HepG2 (cell line): ENCODE results near the gene UNC5C. TPM values are rescaled to one million over a fixed set of nuclear protein-coding genes. Genes with fewer than 3 reads are reported as not detected.
A peak's percentile ranks its signal among the peaks of the same experiment; 100 is the strongest.

Source experiments
- ATAC-seq: fragments of 200-7000 bp; cut with Tn5 transposase; 3 replicates; pipeline ENCODE4 v1.9.1; 2020; ENCODE audit warnings: mild to moderate bottlenecking, moderate library complexity
- BruUV-seq: library from RNA; stranded (reverse); fragments of 400-500 nt; replicated peaks from 2 replicates; lab custom pipeline; 2021; lab: Mats Ljungman, UMichigan
- CTCF ChIA-PET: fragments of 300-600 bp; formaldehyde crosslinking; extraction: SDS; loops from one replicate; lab custom pipeline; 2021; ENCODE audit warnings: low total read pairs, inconsistent platforms, low intra/inter-chr PET ratio; lab: Yijun Ruan, JAX
- POLR2A ChIA-PET: fragments of 350-600 bp; sonication (Branson Sonifier 250); formaldehyde crosslinking; loops from one replicate; lab custom pipeline; 2020; ENCODE audit warnings: antibody characterized with exemption, inconsistent platforms; lab: Yijun Ruan, JAX
- DNase-seq: peaks from one replicate; pipeline ENCODE4 v3.0.0-alpha.2; 2015; ENCODE audit warnings: low spot score
- FAIRE-seq: peaks from 3 replicates; lab custom pipeline; 2011; peaks lifted over from hg19 to GRCh38; lab: Jason Lieb, UNC
- H2AFZ ChIP-seq: one replicate; pipeline ENCODE4 v1.6.1; 2011; ENCODE audit warnings: low read length, inconsistent platforms
- H3K27ac ChIP-seq: fragments of 300-600 bp; 3 replicates; pipeline ENCODE4 v1.8.0; 2011; ENCODE audit warnings: mixed run types, mild to moderate bottlenecking, mixed read lengths, low read length, inconsistent platforms; ENCODE audit not compliant: insufficient read depth; ENCODE audit errors: extremely low read length
- H3K27me3 ChIP-seq, 2 experiments: fragments of 200-600 bp in 1 of 2; 2 replicates in 1 of 2; 3 replicates in 1 of 2; pipeline versions ENCODE4 v1.6.0 to v1.8.0; 2011; ENCODE audit warnings: low read length in 2 of 2, mild to moderate bottlenecking in 2 of 2, moderate library complexity in 2 of 2, inconsistent platforms in 1 of 2; ENCODE audit not compliant: insufficient read depth in 2 of 2, control insufficient read depth in 1 of 2
- H3K36me3 ChIP-seq, 2 experiments: fragments of 200-600 bp in 1 of 2; replicated peaks in 1 of 2; 2 replicates in 1 of 2; 3 replicates in 1 of 2; pipeline versions ENCODE4 v1.5.1 to v1.8.0; 2011; ENCODE audit warnings: low read length in 2 of 2, inconsistent platforms in 1 of 2; ENCODE audit not compliant: insufficient read depth in 2 of 2, control insufficient read depth in 1 of 2
- H3K4me1 ChIP-seq: 2 replicates; pipeline ENCODE4 v1.5.1; 2012; ENCODE audit warnings: low read length, inconsistent platforms; ENCODE audit not compliant: insufficient read depth
- H3K4me2 ChIP-seq: 2 replicates; pipeline ENCODE4 v1.6.0; 2011; ENCODE audit warnings: low read depth, low read length, inconsistent platforms
- H3K4me3 ChIP-seq, 3 experiments: fragments of 200-600 bp in 1 of 3; sonication (generic), shearing (Covaris generic) in 1 of 3; replicated peaks in 1 of 3; 2 replicates each; pipeline ENCODE4 v1.5.1; 2011 to 2016; ENCODE audit warnings: low read length in 3 of 3, inconsistent platforms in 2 of 3, low read depth in 2 of 3, mild to moderate bottlenecking in 2 of 3, control low read depth in 1 of 3, mixed read lengths in 1 of 3; ENCODE audit not compliant: insufficient read depth in 1 of 3
- H3K79me2 ChIP-seq: one replicate; pipeline ENCODE4 v1.6.1; 2011; ENCODE audit warnings: low read length, inconsistent platforms; ENCODE audit not compliant: insufficient read depth
- H3K9ac ChIP-seq: 2 replicates; pipeline ENCODE4 v1.6.0; 2011; ENCODE audit warnings: mild to moderate bottlenecking, low read depth, low read length, inconsistent platforms; ENCODE audit not compliant: insufficient read depth
- H3K9me3 ChIP-seq: 2 replicates; pipeline ENCODE4 v1.5.1; 2012; ENCODE audit warnings: mild to moderate bottlenecking, low read length
- H4K20me1 ChIP-seq: 2 replicates; pipeline ENCODE4 v1.6.0; 2011; ENCODE audit warnings: inconsistent platforms, mild to moderate bottlenecking, low read length, moderate library complexity; ENCODE audit not compliant: insufficient read depth
- MXI1 ChIP-seq: IDR thresholded peaks from 3 replicates; pipeline ENCODE4 v1.6.1; 2012; ENCODE audit warnings: low read depth, low read length, inconsistent platforms, borderline replicate concordance
- ZKSCAN8 ChIP-seq: IDR thresholded peaks from 2 replicates; pipeline ENCODE4 v1.6.1; 2016; ENCODE audit warnings: borderline replicate concordance, missing genetic modification reagents, missing compliant biosample characterization
- ZNF10 ChIP-seq: sonication (generic); formaldehyde crosslinking; IDR thresholded peaks from 2 replicates; pipeline ENCODE4 v1.4.0; 2020; ENCODE audit warnings: mild to moderate bottlenecking, low read depth, missing genetic modification reagents, borderline replicate concordance
- ZNF121 ChIP-seq: sonication (generic); formaldehyde crosslinking; IDR thresholded peaks from 2 replicates; pipeline ENCODE4 v1.5.0; 2020; ENCODE audit warnings: mild to moderate bottlenecking, missing genetic modification reagents
- ZNF292 ChIP-seq: sonication (generic); formaldehyde crosslinking; IDR thresholded peaks from 2 replicates; pipeline ENCODE4 v1.8.1; 2022; ENCODE audit warnings: mild to moderate bottlenecking, low read depth, missing genetic modification reagents, borderline replicate concordance
- ZNF451 ChIP-seq: sonication (generic); formaldehyde crosslinking; IDR thresholded peaks from 2 replicates; pipeline ENCODE4 v1.5.0; 2020; ENCODE audit warnings: mild to moderate bottlenecking, missing genetic modification reagents
- WGBS: methylation state at CpG from one replicate; pipeline ENCODE4 v1.1.6; 2017; ENCODE audit warnings: low lambda C conversion rate; 5-methylcytosine and 5-hydroxymethylcytosine counted together
- in situ Hi-C: cut with HindIII; loops from 2 replicates; pipeline ENCODE4 v1.10.0; 2017; ENCODE audit warnings: low pct_unique_long_range_greater_than_20kb; ENCODE audit not compliant: extremely low pct_ligation_motif_present
- intact Hi-C: fragments of 100-400 bp; cut with micrococcal nuclease; formaldehyde crosslinking; loops from one replicate; pipeline ENCODE4 v1.10.0; 2022; ENCODE audit not compliant: unreplicated experiment
- polyA plus RNA-seq, 8 experiments: library from polyadenylated mRNA; depleted of rRNA in 3 of 8; stranded (reverse) in 7 of 8; unstranded in 1 of 8; fragments of >200 nt; fragmentation: Illumina TruSeq in 4 of 8; extraction: Trizol in 4 of 8; gene quantifications; 2 replicates each; pipeline versions ENCODE4 v1.2.1 to v1.2.3, GENCODE V29; 2011 to 2016; ENCODE audit warnings: low read depth in 4 of 8, missing spikeins in 1 of 8, mixed read lengths in 1 of 8; ENCODE audit not compliant: insufficient read depth in 1 of 8
- total RNA-seq, 5 experiments: library from RNA; depleted of rRNA; stranded (reverse); fragments of >200 nt; fragmentation: Illumina TruSeq; extraction: Trizol; gene quantifications; 2 replicates each; pipeline ENCODE4 v1.2.3, GENCODE V29; 2016; ENCODE audit warnings: low read depth in 1 of 5
- TF ChIP-seq, protein P1 (sequence below): sonication (generic); formaldehyde crosslinking; IDR thresholded peaks from 2 replicates; pipeline ENCODE4 v1.4.0; 2020; ENCODE audit warnings: missing genetic modification reagents
- TF ChIP-seq, protein P2 (sequence below), 2 experiments: fragments of 450-650 bp in 1 of 2; sonication (generic) in 1 of 2; formaldehyde crosslinking in 1 of 2; IDR thresholded peaks; 2 replicates each; pipeline versions ENCODE4 v1.6.1 to v1.8.0; 2016 to 2022; ENCODE audit warnings: antibody characterized with exemption in 1 of 2, mild to moderate bottlenecking in 1 of 2, missing genetic modification reagents in 1 of 2
- TF ChIP-seq, protein P3 (sequence below): sonication (generic); formaldehyde crosslinking; IDR thresholded peaks from 2 replicates; pipeline ENCODE4 v1.4.0; 2020; ENCODE audit warnings: missing genetic modification reagents
- TF ChIP-seq, protein P4 (sequence below): sonication (generic); formaldehyde crosslinking; IDR thresholded peaks from 2 replicates; pipeline ENCODE4 v1.8.1; 2023; ENCODE audit warnings: mild to moderate bottlenecking, missing genetic modification reagents

Gene UNC5C
- total and polyA plus RNA-seq, 2 of the 13 experiments (the other 11 are each of a cell fraction or from before 2014, with no cell fraction given) = not detected

DNA sequence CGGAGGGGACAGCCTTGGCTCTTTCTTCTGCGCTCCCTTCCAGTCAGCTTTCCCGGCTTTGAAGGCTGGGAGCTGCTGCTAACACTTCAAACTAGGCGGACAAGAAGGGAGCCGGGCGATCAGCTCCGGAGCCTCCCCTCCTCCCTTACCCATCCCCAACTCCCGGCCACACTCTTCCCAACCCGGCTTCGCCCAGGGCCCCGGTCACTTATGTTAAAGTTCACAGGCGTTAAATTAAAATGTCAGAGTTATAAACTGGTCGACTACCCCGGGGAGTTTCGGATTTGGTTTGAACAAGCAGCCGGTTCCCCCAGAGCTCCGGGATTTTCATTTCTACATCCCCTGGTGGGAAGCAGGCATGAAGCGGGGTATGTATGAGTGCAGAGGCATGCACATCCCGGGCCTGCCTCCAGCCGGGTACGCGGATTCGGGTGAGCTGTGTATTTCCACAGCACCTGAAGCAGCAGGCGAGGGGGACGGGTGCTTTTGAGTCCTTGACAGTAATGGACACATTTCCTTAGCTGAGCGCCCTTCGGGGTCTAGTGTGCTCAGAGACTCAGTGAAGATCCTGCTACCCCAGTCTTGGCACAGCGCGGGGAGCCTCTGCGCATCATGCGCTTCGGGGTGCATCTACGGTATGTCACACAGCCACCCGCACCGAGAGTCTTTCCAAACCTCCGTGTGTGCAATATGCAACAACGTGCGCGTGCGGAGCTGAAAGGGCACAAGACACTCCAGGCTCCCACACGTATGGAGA, 880 bp downstream of the UNC5C start:
- peaks cover 0 to 16% of the 10 kb centered on the region in 2 experiments; a peak in 2 of 5 replicates for H3K27me3 ChIP-seq
- ATAC-seq (0 out of 3 replicates have a peak, but pooled peaks have one; percentile 29), DNase-seq (no peak), FAIRE-seq (no peak)
- H3K27ac ChIP-seq = no peak overlapping the region
- H3K36me3 ChIP-seq = no peaks in the 10 kb centered on the region
- H3K4me3 ChIP-seq = no peak overlapping the region
- no peak overlapping the region for H3K9ac ChIP-seq
- H4K20me1 ChIP-seq = no peaks in the 10 kb centered on the region
- H3K9me3 ChIP-seq = no peaks in the 10 kb centered on the region
- H3K4me2 ChIP-seq = no peak overlapping the region
- H3K79me2 ChIP-seq = no peaks in the 10 kb centered on the region
- ChIA-PET POLR2A (no interaction called here), CTCF (no interaction called here)
- no peak overlapping the region for H2AFZ ChIP-seq
- no TSS peak for BruUV-seq
- no peaks in the 10 kb centered on the region for H3K4me1 ChIP-seq
- intact Hi-C loops (no loop called here), in situ Hi-C loops (no loop called here)
- WGBS = 38% methylated on average over 25 of the region's 41 CpGs
- TF ChIP-seq ZNF10 (no peak), ZNF292 (CRISPR knock-in tag) (no peak), ZNF121 (CRISPR knock-in tag) (no peak), ZKSCAN8 (CRISPR knock-in tag) (no peak), ZNF451 (CRISPR knock-in tag) (no peak), MXI1 (no peak)
- TF ChIP-seq, protein P1, sequence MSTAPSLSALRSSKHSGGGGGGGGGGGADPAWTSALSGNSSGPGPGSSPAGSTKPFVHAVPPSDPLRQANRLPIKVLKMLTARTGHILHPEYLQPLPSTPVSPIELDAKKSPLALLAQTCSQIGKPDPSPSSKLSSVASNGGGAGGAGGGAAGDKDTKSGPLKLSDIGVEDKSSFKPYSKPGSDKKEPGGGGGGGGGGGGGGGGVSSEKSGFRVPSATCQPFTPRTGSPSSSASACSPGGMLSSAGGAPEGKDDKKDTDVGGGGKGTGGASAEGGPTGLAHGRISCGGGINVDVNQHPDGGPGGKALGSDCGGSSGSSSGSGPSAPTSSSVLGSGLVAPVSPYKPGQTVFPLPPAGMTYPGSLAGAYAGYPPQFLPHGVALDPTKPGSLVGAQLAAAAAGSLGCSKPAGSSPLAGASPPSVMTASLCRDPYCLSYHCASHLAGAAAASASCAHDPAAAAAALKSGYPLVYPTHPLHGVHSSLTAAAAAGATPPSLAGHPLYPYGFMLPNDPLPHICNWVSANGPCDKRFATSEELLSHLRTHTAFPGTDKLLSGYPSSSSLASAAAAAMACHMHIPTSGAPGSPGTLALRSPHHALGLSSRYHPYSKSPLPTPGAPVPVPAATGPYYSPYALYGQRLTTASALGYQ = no peak
- TF ChIP-seq, protein P2, sequence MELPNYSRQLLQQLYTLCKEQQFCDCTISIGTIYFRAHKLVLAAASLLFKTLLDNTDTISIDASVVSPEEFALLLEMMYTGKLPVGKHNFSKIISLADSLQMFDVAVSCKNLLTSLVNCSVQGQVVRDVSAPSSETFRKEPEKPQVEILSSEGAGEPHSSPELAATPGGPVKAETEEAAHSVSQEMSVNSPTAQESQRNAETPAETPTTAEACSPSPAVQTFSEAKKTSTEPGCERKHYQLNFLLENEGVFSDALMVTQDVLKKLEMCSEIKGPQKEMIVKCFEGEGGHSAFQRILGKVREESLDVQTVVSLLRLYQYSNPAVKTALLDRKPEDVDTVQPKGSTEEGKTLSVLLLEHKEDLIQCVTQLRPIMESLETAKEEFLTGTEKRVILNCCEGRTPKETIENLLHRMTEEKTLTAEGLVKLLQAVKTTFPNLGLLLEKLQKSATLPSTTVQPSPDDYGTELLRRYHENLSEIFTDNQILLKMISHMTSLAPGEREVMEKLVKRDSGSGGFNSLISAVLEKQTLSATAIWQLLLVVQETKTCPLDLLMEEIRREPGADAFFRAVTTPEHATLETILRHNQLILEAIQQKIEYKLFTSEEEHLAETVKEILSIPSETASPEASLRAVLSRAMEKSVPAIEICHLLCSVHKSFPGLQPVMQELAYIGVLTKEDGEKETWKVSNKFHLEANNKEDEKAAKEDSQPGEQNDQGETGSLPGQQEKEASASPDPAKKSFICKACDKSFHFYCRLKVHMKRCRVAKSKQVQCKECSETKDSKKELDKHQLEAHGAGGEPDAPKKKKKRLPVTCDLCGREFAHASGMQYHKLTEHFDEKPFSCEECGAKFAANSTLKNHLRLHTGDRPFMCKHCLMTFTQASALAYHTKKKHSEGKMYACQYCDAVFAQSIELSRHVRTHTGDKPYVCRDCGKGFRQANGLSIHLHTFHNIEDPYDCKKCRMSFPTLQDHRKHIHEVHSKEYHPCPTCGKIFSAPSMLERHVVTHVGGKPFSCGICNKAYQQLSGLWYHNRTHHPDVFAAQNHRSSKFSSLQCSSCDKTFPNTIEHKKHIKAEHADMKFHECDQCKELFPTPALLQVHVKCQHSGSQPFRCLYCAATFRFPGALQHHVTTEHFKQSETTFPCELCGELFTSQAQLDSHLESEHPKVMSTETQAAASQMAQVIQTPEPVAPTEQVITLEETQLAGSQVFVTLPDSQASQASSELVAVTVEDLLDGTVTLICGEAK (IDR thresholded peaks at IDR 0.05) = no peak
- TF ChIP-seq, protein P2 (CRISPR knock-in tag; IDR thresholded peaks at IDR 0.05) = no peak
- TF ChIP-seq, protein P3, sequence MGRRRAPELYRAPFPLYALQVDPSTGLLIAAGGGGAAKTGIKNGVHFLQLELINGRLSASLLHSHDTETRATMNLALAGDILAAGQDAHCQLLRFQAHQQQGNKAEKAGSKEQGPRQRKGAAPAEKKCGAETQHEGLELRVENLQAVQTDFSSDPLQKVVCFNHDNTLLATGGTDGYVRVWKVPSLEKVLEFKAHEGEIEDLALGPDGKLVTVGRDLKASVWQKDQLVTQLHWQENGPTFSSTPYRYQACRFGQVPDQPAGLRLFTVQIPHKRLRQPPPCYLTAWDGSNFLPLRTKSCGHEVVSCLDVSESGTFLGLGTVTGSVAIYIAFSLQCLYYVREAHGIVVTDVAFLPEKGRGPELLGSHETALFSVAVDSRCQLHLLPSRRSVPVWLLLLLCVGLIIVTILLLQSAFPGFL (CRISPR knock-in tag) = no peak
- TF ChIP-seq, protein P4, sequence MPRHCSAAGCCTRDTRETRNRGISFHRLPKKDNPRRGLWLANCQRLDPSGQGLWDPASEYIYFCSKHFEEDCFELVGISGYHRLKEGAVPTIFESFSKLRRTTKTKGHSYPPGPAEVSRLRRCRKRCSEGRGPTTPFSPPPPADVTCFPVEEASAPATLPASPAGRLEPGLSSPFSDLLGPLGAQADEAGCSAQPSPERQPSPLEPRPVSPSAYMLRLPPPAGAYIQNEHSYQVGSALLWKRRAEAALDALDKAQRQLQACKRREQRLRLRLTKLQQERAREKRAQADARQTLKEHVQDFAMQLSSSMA (CRISPR knock-in tag) = no peak
